SH-SY5Y (cell line): ENCODE results near the gene ARFGEF3.

Experiments used
- GATA2 ChIP-seq: IDR thresholded peaks from 2 replicates; pipeline ENCODE4 v1.6.1; 2011; ENCODE audit warnings: mild to moderate bottlenecking, low read depth, low read length
- GATA3 ChIP-seq: IDR thresholded peaks from 2 replicates; pipeline ENCODE4 v1.6.1; 2011; ENCODE audit warnings: low read depth, mild to moderate bottlenecking, low read length, moderate library complexity

DNA sequence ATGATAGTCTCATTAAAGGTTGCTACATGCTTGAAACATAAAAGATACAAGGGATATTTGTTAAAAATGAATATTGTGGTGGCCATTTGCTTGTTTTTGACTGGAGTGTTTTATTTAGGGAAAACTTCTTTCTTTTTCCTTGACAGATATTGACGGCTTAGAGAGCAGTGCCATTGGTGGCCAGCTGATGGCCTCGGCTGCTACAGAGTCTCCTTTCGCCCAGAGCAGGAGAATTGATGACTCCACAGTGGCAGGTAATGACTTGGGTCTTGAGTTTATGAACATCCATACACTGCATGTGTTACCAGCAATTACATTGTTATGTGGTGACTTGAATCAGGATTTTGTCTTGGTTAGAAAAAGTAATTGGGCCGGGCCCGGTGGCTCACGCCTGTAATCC, 124.1 kb downstream of the ARFGEF3 start:
- no peak for TF ChIP-seq GATA3
- no peak for TF ChIP-seq GATA2
